ENCODE data around the gene ATG101. TPM values are rescaled to one million over a fixed set of nuclear protein-coding genes. Genes with fewer than 3 reads are reported as not detected.

The ATG101 gene
- total and polyA plus RNA-seq, 2 of the 13 experiments (the other 11 are each of a cell fraction or from before 2014, with no cell fraction given), result 58.2 to 67.7 TPM

- peak; percentile 48; the same call in 1 of the 2 replicates for TF ChIP-seq TFDP1 (CRISPR knock-in tag; IDR thresholded peaks at IDR 0.05; ENCODE audit: borderline replicate concordance)
- peak; percentile 86 to 90 for TF ChIP-seq HMGXB4 (CRISPR knock-in tag; IDR thresholded peaks at IDR 0.05; ENCODE audit: borderline replicate concordance in 1 of 2, low read depth in 1 of 2)
- TF ChIP-seq CCDC6 (CRISPR knock-in tag; IDR thresholded peaks at IDR 0.05), result 0 out of 2 replicates have a peak, but pooled peaks have one; percentile 50
- TF ChIP-seq UBTF (CRISPR knock-in tag; IDR thresholded peaks at IDR 0.05), result peak; percentile 49; the same call in 1 of the 2 replicates
- TF ChIP-seq ETS1 (CRISPR knock-in tag; IDR thresholded peaks at IDR 0.05), result no peak
- TF ChIP-seq ZSCAN5A (CRISPR knock-in tag; IDR thresholded peaks at IDR 0.05; ENCODE audit: borderline replicate concordance), result peak; percentile 31; the same call in 1 of the 2 replicates
- TF ChIP-seq ARID4A (CRISPR knock-in tag; IDR thresholded peaks at IDR 0.05; ENCODE audit: borderline replicate concordance), result peak; percentile 68
- TF ChIP-seq ZNF441 (CRISPR knock-in tag; IDR thresholded peaks at IDR 0.05; ENCODE audit: borderline replicate concordance), result no peak
- peak; percentile 77; the same call in 1 of the 2 replicates for TF ChIP-seq SMAD1 (CRISPR knock-in tag; IDR thresholded peaks at IDR 0.05; ENCODE audit: borderline replicate concordance, low read depth)
- TF ChIP-seq HDAC1 (CRISPR knock-in tag; IDR thresholded peaks at IDR 0.05), result peak; percentile 50; the same call in 1 of the 2 replicates
- TF ChIP-seq HNRNPK (IDR thresholded peaks at IDR 0.05; ENCODE audit: low read depth, low read length, poor library complexity, severe bottlenecking), result peak; percentile 35
- TF ChIP-seq NR3C1 (CRISPR knock-in tag; IDR thresholded peaks at IDR 0.05), result no peak
Observed at GRCh38 chr12:52023182-52023975, 46.4 kb upstream of the ATG101 start (continued).

Data from HepG2 (cell line).